Nephron (organoid): ENCODE results near the gene GRIP2.

Source experiments
- H3K27ac Mint-ChIP-seq, 3 experiments: 2 replicates each; pipeline ENCODE4 v1.8.0; 2020; ENCODE audit warnings: mixed read lengths in 3 of 3, mild to moderate bottlenecking in 2 of 3, moderate library complexity in 1 of 3
- H3K27me3 Mint-ChIP-seq: 2 replicates; pipeline ENCODE4 v1.8.0; 2021; ENCODE audit warnings: low read depth, mild to moderate bottlenecking, moderate library complexity, mixed read lengths
- H3K36me3 Mint-ChIP-seq: 2 replicates; pipeline ENCODE4 v1.8.0; 2020; ENCODE audit warnings: low read depth, mixed read lengths
- H3K4me1 Mint-ChIP-seq: 2 replicates; pipeline ENCODE4 v1.8.0; 2020; ENCODE audit warnings: mixed read lengths
- H3K4me3 Mint-ChIP-seq, 3 experiments: 2 replicates each; pipeline ENCODE4 v1.8.0; 2020; ENCODE audit warnings: mild to moderate bottlenecking in 3 of 3, mixed read lengths in 3 of 3, moderate library complexity in 2 of 3
- H3K9me3 Mint-ChIP-seq: 2 replicates; pipeline ENCODE4 v1.8.0; 2020; ENCODE audit warnings: mixed read lengths
- TF ChIP-seq, protein P1 (sequence below), 3 experiments: fragments of 200-600 bp; sonication (generic); IDR thresholded peaks; one replicate each; pipeline ENCODE4 v1.5.0; 2021; ENCODE audit warnings: antibody characterized with exemption in 3 of 3; ENCODE audit not compliant: unreplicated experiment in 3 of 3

Gene GRIP2

DNA sequence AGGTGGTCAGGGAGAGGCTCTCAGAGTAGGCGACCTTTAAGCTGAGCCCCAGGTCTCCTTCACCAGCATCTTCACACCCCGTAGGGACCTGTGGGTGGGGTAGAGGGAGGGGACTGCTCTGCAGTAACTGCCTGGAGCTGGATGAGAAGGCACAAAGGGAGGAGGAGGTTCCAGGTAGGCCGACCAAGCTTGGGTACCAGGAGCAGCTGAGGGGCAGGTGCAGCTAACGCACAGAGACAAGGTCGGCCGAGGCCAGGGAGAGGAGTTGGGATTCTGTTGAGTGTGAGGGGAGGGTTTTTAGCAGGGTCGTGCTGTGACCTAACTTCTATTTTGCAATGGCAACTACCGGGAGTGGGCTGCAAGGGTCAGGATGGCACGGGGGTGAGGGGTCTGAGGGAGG, 5.9 kb upstream of the GRIP2 start:
- TF ChIP-seq, protein P1, sequence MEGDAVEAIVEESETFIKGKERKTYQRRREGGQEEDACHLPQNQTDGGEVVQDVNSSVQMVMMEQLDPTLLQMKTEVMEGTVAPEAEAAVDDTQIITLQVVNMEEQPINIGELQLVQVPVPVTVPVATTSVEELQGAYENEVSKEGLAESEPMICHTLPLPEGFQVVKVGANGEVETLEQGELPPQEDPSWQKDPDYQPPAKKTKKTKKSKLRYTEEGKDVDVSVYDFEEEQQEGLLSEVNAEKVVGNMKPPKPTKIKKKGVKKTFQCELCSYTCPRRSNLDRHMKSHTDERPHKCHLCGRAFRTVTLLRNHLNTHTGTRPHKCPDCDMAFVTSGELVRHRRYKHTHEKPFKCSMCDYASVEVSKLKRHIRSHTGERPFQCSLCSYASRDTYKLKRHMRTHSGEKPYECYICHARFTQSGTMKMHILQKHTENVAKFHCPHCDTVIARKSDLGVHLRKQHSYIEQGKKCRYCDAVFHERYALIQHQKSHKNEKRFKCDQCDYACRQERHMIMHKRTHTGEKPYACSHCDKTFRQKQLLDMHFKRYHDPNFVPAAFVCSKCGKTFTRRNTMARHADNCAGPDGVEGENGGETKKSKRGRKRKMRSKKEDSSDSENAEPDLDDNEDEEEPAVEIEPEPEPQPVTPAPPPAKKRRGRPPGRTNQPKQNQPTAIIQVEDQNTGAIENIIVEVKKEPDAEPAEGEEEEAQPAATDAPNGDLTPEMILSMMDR (IDR thresholded peaks at IDR 0.05; ENCODE audit: unreplicated experiment in 3 of 3): no peak
- peaks cover 8% of the 10 kb centered on the region for H3K4me1 Mint-ChIP-seq
- H3K9me3 Mint-ChIP-seq: no peaks in the 10 kb centered on the region
- no peak overlapping the region for H3K27ac Mint-ChIP-seq
- peaks cover 30% of the 10 kb centered on the region for H3K27me3 Mint-ChIP-seq
- no peak overlapping the region for H3K4me3 Mint-ChIP-seq
- no peaks in the 10 kb centered on the region for H3K36me3 Mint-ChIP-seq

DNA sequence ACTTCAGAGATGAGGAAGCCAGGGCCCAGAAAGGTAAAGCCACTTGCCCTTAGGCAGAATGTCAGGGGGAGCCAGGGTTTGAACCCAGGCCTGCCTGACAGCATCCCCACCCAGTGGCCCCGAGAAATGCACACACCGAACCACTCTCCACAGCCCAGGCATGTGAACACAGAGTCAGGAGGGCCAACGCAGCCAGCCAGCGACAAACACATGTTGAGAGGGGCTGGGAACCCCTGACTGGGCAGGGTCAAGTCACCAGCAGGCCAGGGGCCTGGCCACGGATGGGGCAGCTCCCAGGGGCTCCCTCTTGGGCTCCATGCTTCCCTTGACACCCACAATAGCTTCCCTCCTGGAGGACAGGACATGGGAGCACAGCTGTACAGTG, 5.1 kb upstream of the GRIP2 start:
- H3K9me3 Mint-ChIP-seq: no peaks in the 10 kb centered on the region
- H3K36me3 Mint-ChIP-seq: no peaks in the 10 kb centered on the region

DNA sequence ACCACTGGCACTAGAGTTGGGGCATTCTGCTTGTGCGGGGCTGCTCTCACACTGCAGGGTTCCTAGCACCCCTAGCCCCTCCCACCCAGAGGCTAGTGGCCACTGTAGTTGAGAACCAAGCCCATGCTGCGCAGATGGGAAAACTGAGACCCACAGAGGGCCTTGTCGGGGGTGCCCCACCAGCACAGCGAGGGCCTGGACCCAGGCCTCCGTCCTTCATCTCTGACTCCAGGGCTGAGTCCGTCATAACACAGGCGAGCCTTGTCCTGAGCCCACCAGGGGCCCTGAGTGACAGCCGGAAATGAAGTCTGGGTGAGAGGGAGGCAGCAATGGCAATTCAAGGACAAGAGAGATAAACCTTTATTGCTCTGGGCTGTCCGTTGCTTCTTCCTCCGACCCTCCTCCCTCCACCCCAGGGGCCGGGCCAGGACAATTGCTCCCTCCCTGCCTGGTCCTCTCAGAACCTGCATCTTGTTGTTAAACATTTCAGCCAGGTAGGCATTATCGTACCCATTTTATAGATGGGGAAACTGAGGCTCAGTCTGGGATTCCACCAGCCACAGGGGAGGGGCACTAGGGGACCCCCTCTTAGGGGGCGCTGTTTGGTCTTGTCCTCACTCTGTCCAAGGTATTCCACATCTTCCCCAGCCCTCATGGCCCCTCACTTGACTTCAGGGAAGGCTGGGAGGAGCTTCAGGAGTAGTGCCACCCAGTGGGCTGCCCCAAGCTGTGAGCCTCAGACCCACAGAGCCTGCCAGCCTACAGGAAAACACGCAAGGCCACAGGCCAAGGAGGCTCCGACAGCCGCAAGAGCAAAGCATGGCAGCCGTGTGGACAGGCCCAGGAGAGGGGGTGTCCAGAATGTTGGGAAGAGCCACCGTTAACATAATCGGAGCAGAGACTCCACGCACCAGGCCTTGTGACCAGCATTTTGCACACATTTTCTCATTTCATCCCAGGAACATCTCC, 4.4 kb upstream of the GRIP2 start:
- no peaks in the 10 kb centered on the region for H3K36me3 Mint-ChIP-seq
- no peaks in the 10 kb centered on the region for H3K9me3 Mint-ChIP-seq
- TF ChIP-seq, protein P1 (IDR thresholded peaks at IDR 0.05; ENCODE audit: unreplicated experiment in 3 of 3): no peak
- peaks cover 14% of the 10 kb centered on the region for H3K4me1 Mint-ChIP-seq
- peaks cover 21% of the 10 kb centered on the region for H3K27me3 Mint-ChIP-seq
- H3K4me3 Mint-ChIP-seq: no peak overlapping the region
- no peak overlapping the region for H3K27ac Mint-ChIP-seq

More for the DNA sequence above, 5.1 kb upstream of the GRIP2 start:
- Mint-ChIP-seq H3K4me1 (peaks cover 14% of the 10 kb centered on the region), H3K27ac (no peak overlapping the region), H3K27me3 (peaks cover 25% of the 10 kb centered on the region), H3K4me3 (no peak overlapping the region)
- TF ChIP-seq, protein P1 (IDR thresholded peaks at IDR 0.05; ENCODE audit: unreplicated experiment in 3 of 3): no peak

DNA sequence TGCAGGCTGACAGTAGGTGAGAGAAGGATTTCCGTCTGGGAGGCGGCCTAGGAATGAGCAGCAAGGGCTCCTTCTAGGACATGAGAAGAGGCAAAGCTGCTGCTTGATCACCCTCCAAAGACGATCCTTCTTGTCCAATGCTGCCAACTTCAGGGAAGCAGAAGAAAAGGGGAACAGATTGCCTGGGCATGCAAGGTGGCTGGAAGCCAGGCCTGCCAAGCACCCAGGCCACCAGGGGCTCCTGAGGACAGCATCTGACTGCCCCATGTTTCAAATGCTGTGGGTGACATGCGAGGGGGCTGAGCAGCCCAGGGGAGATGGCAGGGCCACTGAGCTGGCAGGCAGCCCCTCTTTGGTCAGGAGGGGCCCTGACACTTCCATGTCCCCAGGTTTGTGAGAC, 3.3 kb upstream of the GRIP2 start:
- Mint-ChIP-seq H3K9me3 (no peaks in the 10 kb centered on the region), H3K4me1 (peaks cover 13% of the 10 kb centered on the region), H3K36me3 (no peaks in the 10 kb centered on the region), H3K4me3 (no peak overlapping the region), H3K27me3 (peaks cover 14% of the 10 kb centered on the region), H3K27ac (no peak overlapping the region)
- TF ChIP-seq, protein P1 (IDR thresholded peaks at IDR 0.05; ENCODE audit: unreplicated experiment in 3 of 3): no peak

DNA sequence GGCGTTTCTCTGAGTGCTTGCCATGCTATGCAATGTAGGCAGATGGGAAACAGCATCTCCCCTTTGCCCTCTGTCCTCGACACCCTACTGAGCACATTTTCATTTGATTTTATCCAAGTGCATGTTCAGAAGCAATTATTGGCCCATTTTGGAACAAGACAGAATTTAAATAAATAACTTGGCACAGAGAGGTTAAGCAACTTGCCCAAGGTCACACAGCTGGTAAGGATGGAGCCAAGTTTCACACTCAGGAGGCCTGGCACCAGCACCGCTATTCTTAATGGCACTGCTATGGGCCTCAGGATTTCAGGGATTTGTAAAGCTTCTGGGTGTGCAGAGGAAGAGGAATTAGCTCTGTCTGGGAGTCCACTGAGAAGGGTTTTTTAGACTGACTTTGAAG, 2.5 kb upstream of the GRIP2 start:
- TF ChIP-seq, protein P1 (IDR thresholded peaks at IDR 0.05; ENCODE audit: unreplicated experiment in 3 of 3): no peak
- H3K4me3 Mint-ChIP-seq: no peak overlapping the region
- H3K9me3 Mint-ChIP-seq: no peaks in the 10 kb centered on the region
- peaks cover 6% of the 10 kb centered on the region for H3K4me1 Mint-ChIP-seq
- peaks cover 6% of the 10 kb centered on the region for H3K27me3 Mint-ChIP-seq
- no peak overlapping the region for H3K27ac Mint-ChIP-seq
- H3K36me3 Mint-ChIP-seq: no peaks in the 10 kb centered on the region

DNA sequence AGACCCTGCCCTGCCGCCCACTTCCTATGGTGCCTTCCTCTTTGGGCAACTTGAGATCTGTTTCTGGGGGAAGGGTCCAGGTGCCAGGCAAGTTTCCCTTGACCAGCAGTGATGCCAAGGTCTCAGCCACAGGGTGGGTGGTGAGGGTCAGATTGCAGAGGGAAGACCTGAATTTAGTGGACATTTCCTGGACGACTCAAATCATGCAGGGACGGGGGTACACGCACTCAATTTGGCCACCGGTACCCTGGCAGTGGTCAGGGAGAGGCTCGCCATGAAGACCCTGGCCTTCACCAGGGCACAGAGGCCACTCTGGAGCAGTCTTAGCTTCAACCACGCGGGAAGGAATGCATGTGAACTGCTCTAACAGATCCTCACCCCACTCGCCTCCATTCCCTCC, 1.5 kb upstream of the GRIP2 start:
- Mint-ChIP-seq H3K27me3 (peaks cover 5% of the 10 kb centered on the region), H3K9me3 (no peaks in the 10 kb centered on the region), H3K27ac (no peak overlapping the region), H3K36me3 (no peaks in the 10 kb centered on the region), H3K4me3 (no peak overlapping the region), H3K4me1 (peaks cover 13% of the 10 kb centered on the region)
- TF ChIP-seq, protein P1 (IDR thresholded peaks at IDR 0.05; ENCODE audit: unreplicated experiment in 3 of 3): no peak
